ENCODE data around the gene MICALL1.

DNA sequence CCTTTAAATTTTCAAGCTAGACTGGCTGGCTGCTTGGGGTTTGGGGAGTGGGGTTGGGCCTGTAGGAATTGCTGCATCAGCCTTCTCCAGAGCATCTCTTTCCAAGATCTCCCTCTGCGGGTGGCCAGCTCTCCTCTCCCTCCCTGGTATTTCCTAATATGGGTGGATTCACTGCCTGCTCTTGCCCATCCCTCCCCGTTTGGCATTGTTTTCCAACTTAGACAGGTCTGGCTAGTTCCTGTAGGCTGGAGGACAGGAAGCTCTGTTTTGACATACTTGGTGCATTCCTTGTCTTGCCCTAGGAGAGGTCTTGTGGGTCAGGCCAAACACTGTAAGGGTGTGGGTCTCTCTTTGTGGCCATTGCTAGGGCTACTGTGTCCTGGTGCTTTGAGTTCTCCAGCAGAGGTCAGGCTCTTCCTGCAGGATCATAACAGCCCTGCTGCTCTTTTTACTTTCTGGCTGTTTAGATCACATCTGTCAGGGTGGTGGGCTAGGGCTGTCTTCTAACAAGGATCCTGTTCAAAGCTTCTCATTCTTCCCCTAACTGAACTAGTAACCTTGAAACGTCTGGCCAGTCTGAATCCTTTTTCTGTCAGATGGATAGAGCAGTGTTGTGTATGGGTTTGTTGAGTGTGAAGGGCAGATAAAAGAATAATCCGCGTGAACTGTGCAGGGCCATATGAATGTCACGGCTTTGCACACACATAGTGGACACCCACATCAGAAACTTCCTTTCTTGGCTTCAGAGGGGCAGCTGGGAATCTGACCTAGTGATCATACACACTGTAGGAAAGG, 18.3 kb upstream of the MICALL1 start:
- TF ChIP-seq, protein P1, sequence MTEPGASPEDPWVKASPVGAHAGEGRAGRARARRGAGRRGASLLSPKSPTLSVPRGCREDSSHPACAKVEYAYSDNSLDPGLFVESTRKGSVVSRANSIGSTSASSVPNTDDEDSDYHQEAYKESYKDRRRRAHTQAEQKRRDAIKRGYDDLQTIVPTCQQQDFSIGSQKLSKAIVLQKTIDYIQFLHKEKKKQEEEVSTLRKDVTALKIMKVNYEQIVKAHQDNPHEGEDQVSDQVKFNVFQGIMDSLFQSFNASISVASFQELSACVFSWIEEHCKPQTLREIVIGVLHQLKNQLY (CRISPR knock-in tag; IDR thresholded peaks at IDR 0.05) = no peak
- TF ChIP-seq NFYB (CRISPR knock-in tag; conservative IDR thresholded peaks at IDR 0.05; ENCODE audit: low read depth) (no peak), HMGA2 (CRISPR knock-in tag; IDR thresholded peaks at IDR 0.05) (no peak), JUN (CRISPR knock-in tag; IDR thresholded peaks at IDR 0.05) (no peak), ETV6 (CRISPR knock-in tag; IDR thresholded peaks at IDR 0.05) (no peak), ESRRA (CRISPR knock-in tag; IDR thresholded peaks at IDR 0.05; ENCODE audit: borderline replicate concordance) (no peak), CTCF (IDR thresholded peaks at IDR 0.05) (no peak), ZNF281 (CRISPR knock-in tag; IDR thresholded peaks at IDR 0.05) (no peak)

Data from WTC11 (cell line).